Loucy (cell line): ENCODE data around the gene GPT2.

Source experiments
- CTCF ChIP-seq: fragments of 200-600 bp; sonication (generic); conservative IDR thresholded peaks from 2 replicates; pipeline ENCODE4 v1.5.1; 2014; ENCODE audit warnings: mild to moderate bottlenecking, antibody characterized with exemption, low read length
- EZH2phosphoT487 ChIP-seq: fragments of 200-600 bp; IDR thresholded peaks from 2 replicates; pipeline ENCODE4 v1.6.1; 2018; ENCODE audit warnings: antibody characterized with exemption, mild to moderate bottlenecking, moderate library complexity, borderline replicate concordance

GRCh38 chr16:46899443-46900143 is 15.4 kb downstream of the GPT2 start:
- no peak for TF ChIP-seq CTCF
- no peak for TF ChIP-seq EZH2phosphoT487
